Panc1 (cell line): ENCODE results near the gene GOLGA8B. TPM values are rescaled to one million over a fixed set of nuclear protein-coding genes. Genes with fewer than 3 reads are reported as not detected.

Experiments used
- ATAC-seq: fragments of 200-7000 bp; cut with Tn5 transposase; 2 replicates; pipeline ENCODE4 v1.9.1; 2020; ENCODE audit warnings: mild to moderate bottlenecking, moderate library complexity
- BruUV-seq: library from RNA; stranded (reverse); fragments of 400-500 nt; replicated peaks from 2 replicates; lab custom pipeline; 2021; lab: Mats Ljungman, UMichigan
- CTCF ChIA-PET: fragments of 300-600 bp; sonication (Branson Sonifier 250); formaldehyde crosslinking; loops from one replicate; lab custom pipeline; 2022; ENCODE audit warnings: antibody characterized with exemption; lab: Charles Lee
- POLR2A ChIA-PET: fragments of 300-600 bp; sonication (Branson Sonifier 250); formaldehyde crosslinking; loops from one replicate; lab custom pipeline; 2022; ENCODE audit warnings: antibody characterized with exemption; lab: Charles Lee
- DNase-seq: peaks from one replicate; pipeline ENCODE4 v3.0.0-alpha.2; 2010; ENCODE audit warnings: low read depth, low spot score
- H3K27ac ChIP-seq: 2 replicates; pipeline ENCODE4 v1.5.1; 2011; ENCODE audit warnings: mild to moderate bottlenecking, low read length, inconsistent platforms
- H3K27me3 ChIP-seq: fragments of 200-500 bp; sonication (Bioruptor generic); 2 replicates; pipeline ENCODE4 v1.6.0; 2014; ENCODE audit warnings: low read length, inconsistent platforms; ENCODE audit not compliant: control insufficient read depth, insufficient read depth
- H3K36me3 ChIP-seq: fragments of 200-500 bp; sonication (Bioruptor generic); 2 replicates; pipeline ENCODE4 v1.5.1; 2014; ENCODE audit warnings: inconsistent platforms, mild to moderate bottlenecking, low read length, moderate library complexity; ENCODE audit not compliant: control insufficient read depth, insufficient read depth
- H3K4me1 ChIP-seq: 2 replicates; pipeline ENCODE4 v1.5.1; 2011; ENCODE audit warnings: inconsistent platforms, mild to moderate bottlenecking, low read length, moderate library complexity; ENCODE audit not compliant: control insufficient read depth, insufficient read depth
- H3K4me3 ChIP-seq, 2 experiments: 2 replicates each; pipeline ENCODE4 v1.5.1; 2011 to 2012; ENCODE audit warnings: low read depth in 2 of 2, low read length in 2 of 2, mild to moderate bottlenecking in 2 of 2, inconsistent platforms in 1 of 2, moderate library complexity in 1 of 2
- H3K9me3 ChIP-seq: fragments of 200-500 bp; sonication (Bioruptor generic); 2 replicates; pipeline ENCODE4 v1.5.1; 2014; ENCODE audit warnings: low read depth, mild to moderate bottlenecking, inconsistent platforms, low read length, moderate library complexity; ENCODE audit not compliant: control insufficient read depth, insufficient read depth
- POLR2AphosphoS5 ChIP-seq: IDR thresholded peaks from 2 replicates; pipeline ENCODE4 v1.6.1; 2012; ENCODE audit warnings: mild to moderate bottlenecking, low read depth, low read length, moderate library complexity
- SIN3A ChIP-seq: IDR thresholded peaks from 2 replicates; pipeline ENCODE4 v1.6.1; 2012; ENCODE audit warnings: low read depth, mild to moderate bottlenecking, low read length, moderate library complexity, borderline replicate concordance; ENCODE audit not compliant: insufficient read depth
- TCF7L2 ChIP-seq: IDR thresholded peaks from 2 replicates; pipeline ENCODE4 v1.6.1; 2011; ENCODE audit warnings: mild to moderate bottlenecking, low read depth, low read length, inconsistent platforms
- in situ Hi-C: cut with HindIII; loops from 2 replicates; pipeline ENCODE4 v1.10.0; 2016; ENCODE audit warnings: low sequenced_read_pairs, low pct_unique_long_range_greater_than_20kb
- intact Hi-C: fragments of 100-400 bp; cut with micrococcal nuclease; formaldehyde crosslinking; loops from one replicate; pipeline ENCODE4 v1.10.0; 2022; ENCODE audit not compliant: unreplicated experiment
- total RNA-seq: library from RNA; stranded (reverse); gene quantifications from one replicate; pipeline ENCODE4 v1.2.1, GENCODE V29; 2021; ENCODE audit not compliant: unreplicated experiment
- TF ChIP-seq, protein P1 (sequence below), 2 experiments: IDR thresholded peaks; 2 replicates each; pipeline ENCODE4 v1.6.1; 2011 to 2012; ENCODE audit warnings: low read depth in 2 of 2, control low read depth in 1 of 2, low read length in 1 of 2, mild to moderate bottlenecking in 1 of 2, moderate library complexity in 1 of 2; ENCODE audit not compliant: insufficient read depth in 1 of 2
- TF ChIP-seq, protein P2 (sequence below): fragments of 450-650 bp; IDR thresholded peaks from 2 replicates; pipeline ENCODE4 v1.5.1; 2017; ENCODE audit warnings: mild to moderate bottlenecking

Gene GOLGA8B
- total RNA-seq, 1 experiment from 2014 or later: 161 TPM

DNA sequence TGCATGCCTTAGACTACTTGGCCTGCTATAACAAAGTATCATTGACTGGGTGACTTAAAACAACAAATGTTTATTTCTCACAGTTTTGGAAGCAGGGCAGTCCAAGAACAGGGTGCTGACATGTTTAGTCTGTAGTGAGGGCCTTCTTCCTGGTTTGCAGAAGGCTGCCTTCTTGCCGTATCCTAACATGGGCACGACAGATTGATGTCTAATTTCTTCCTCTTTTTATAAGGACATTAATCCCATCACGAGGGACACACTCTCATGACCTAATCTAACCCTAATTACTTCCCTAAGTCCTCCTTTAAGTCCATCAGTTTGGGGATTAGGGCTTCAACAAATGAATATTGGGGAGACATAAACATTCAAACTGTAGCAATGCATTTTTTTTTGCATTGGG, 10.9 kb upstream of the GOLGA8B start:
- Histone ChIP-seq H3K27me3 (peaks cover 2% of the 10 kb centered on the region; the same call in 1 of the 2 replicates), H3K4me3 (no peak overlapping the region), H3K4me1 (no peaks in the 10 kb centered on the region), H3K9me3 (no peaks in the 10 kb centered on the region), H3K36me3 (no peaks in the 10 kb centered on the region), H3K27ac (no peak overlapping the region)
- TF ChIP-seq POLR2AphosphoS5 (no peak), TCF7L2 (no peak)
- TF ChIP-seq, protein P1, sequence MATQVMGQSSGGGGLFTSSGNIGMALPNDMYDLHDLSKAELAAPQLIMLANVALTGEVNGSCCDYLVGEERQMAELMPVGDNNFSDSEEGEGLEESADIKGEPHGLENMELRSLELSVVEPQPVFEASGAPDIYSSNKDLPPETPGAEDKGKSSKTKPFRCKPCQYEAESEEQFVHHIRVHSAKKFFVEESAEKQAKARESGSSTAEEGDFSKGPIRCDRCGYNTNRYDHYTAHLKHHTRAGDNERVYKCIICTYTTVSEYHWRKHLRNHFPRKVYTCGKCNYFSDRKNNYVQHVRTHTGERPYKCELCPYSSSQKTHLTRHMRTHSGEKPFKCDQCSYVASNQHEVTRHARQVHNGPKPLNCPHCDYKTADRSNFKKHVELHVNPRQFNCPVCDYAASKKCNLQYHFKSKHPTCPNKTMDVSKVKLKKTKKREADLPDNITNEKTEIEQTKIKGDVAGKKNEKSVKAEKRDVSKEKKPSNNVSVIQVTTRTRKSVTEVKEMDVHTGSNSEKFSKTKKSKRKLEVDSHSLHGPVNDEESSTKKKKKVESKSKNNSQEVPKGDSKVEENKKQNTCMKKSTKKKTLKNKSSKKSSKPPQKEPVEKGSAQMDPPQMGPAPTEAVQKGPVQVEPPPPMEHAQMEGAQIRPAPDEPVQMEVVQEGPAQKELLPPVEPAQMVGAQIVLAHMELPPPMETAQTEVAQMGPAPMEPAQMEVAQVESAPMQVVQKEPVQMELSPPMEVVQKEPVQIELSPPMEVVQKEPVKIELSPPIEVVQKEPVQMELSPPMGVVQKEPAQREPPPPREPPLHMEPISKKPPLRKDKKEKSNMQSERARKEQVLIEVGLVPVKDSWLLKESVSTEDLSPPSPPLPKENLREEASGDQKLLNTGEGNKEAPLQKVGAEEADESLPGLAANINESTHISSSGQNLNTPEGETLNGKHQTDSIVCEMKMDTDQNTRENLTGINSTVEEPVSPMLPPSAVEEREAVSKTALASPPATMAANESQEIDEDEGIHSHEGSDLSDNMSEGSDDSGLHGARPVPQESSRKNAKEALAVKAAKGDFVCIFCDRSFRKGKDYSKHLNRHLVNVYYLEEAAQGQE (IDR thresholded peaks at IDR 0.05; ENCODE audit: insufficient read depth in 1 of 2, low read depth in 2 of 2, low read length in 1 of 2): no peak
- in situ Hi-C loops (no loop called here), intact Hi-C loops (loop anchor here (10.0 kb wide), 1 partner anchor 80 kb away; no protein-coding TSS in a partner anchor)
- no TSS peak for BruUV-seq
- no peak for DNase-seq
- CTCF ChIA-PET: no interaction called here
- POLR2A ChIA-PET: no interaction called here
- no peak for ATAC-seq

DNA sequence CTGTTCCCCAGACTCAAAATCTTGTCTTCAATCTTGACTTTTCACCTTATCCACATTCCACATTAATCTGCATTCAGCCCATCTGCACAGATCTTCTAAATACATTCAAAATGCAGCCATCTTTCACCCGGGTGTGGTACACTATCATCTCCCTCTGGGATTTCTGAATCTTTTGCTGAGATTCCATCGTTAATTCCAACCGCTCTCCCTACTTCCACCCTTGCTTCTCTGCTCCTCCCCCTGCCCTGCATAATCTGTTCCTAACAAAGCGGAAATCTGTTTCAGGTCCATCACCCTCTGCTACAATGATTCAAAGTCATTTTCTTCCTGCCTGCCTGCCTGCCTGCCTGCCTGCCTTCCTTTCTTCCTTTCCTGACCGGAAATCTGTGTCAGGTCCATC, 7.9 kb upstream of the GOLGA8B start:
- H3K9me3 ChIP-seq: no peaks in the 10 kb centered on the region
- intact Hi-C loops (loop anchor here (10.0 kb wide), 1 partner anchor 77 kb away; no protein-coding TSS in a partner anchor), in situ Hi-C loops (no loop called here)
- H3K27ac ChIP-seq: no peak overlapping the region
- TF ChIP-seq SIN3A (no peak), TCF7L2 (no peak), POLR2AphosphoS5 (no peak)
- TF ChIP-seq, protein P2, sequence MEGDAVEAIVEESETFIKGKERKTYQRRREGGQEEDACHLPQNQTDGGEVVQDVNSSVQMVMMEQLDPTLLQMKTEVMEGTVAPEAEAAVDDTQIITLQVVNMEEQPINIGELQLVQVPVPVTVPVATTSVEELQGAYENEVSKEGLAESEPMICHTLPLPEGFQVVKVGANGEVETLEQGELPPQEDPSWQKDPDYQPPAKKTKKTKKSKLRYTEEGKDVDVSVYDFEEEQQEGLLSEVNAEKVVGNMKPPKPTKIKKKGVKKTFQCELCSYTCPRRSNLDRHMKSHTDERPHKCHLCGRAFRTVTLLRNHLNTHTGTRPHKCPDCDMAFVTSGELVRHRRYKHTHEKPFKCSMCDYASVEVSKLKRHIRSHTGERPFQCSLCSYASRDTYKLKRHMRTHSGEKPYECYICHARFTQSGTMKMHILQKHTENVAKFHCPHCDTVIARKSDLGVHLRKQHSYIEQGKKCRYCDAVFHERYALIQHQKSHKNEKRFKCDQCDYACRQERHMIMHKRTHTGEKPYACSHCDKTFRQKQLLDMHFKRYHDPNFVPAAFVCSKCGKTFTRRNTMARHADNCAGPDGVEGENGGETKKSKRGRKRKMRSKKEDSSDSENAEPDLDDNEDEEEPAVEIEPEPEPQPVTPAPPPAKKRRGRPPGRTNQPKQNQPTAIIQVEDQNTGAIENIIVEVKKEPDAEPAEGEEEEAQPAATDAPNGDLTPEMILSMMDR: no peak
- TF ChIP-seq, protein P1 (IDR thresholded peaks at IDR 0.05; ENCODE audit: insufficient read depth in 1 of 2, low read depth in 2 of 2, low read length in 1 of 2): no peak
- no TSS peak for BruUV-seq
- no peaks in the 10 kb centered on the region for H3K36me3 ChIP-seq
- DNase-seq (no peak), ATAC-seq (no peak)
- H3K4me1 ChIP-seq: no peaks in the 10 kb centered on the region
- CTCF ChIA-PET: no interaction called here
- POLR2A ChIA-PET: no interaction called here
- no peak overlapping the region for H3K4me3 ChIP-seq
- no peaks in the 10 kb centered on the region for H3K27me3 ChIP-seq
